HG02870 (cell line): ENCODE measurements around the gene MEF2D.

ENCODE experiments used
- ATAC-seq: cut with Tn5 transposase; IDR thresholded peaks from one replicate; pipeline ENCODE4 v1.9.1; 2021; ENCODE audit warnings: mild to moderate bottlenecking, moderate library complexity; ENCODE audit not compliant: unreplicated experiment

Gene MEF2D

DNA sequence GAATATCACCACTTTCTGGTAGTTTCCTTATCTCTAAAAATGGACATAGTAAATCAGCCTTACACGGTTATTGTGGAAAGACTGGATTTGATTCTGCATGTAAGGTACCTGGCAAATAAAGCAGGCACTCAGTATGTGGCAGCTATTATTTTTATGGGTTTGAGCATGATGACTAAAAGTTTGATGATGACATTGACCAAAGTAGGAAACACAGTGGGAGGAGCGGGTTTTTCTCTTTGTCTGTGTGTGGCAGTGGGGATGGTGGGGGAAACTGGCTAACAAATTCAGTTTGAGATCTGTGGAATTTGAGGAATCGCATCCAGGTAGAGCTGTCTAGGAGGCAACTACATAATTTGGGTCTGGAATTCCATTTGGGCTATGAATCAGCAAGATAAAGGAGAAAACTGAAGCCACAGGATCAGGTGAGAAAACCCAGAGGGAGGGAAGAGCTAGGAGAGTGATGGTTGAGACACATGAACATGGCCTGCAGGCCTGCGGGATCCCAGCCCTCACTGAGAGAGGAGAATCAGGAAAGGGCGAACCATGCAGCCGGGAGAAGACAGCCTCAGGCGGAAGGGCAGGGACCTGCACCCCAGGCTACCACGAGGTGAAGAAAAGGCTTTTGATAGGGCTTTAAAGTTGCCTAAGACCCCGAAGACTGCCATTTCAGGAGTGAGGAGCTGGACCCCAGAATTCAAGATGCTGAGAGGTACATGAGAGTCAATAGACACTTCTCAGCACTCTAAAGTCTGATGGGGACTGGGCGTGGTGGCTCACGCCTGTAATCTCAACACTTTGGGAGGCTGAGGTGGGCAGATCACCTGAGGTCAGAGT lies 52.2 kb downstream of the MEF2D start:
- no peak for ATAC-seq

DNA sequence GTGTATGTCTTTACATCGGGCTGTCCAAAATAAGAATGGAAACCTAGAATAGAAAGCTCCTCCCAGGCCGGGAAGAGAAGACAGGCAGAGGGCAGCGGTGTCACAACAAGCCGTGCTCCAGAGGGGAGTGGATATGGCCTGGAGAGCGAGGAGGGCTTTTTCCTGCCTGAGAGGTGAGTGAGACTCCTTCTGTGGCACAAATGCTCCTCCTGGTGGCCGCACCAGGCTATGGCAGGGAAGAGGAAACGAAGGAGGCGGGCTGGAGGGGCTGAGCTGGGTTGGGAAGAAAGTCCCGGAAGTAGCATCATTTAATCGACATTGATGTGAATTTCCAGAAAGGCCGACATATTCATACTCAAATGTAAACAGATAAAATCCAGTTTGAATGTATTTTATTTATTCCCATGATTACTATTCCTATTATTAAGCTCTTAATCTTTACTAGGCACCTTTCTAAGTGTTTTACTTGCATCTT lies 54.7 kb downstream of the MEF2D start:
- no peak for ATAC-seq

DNA sequence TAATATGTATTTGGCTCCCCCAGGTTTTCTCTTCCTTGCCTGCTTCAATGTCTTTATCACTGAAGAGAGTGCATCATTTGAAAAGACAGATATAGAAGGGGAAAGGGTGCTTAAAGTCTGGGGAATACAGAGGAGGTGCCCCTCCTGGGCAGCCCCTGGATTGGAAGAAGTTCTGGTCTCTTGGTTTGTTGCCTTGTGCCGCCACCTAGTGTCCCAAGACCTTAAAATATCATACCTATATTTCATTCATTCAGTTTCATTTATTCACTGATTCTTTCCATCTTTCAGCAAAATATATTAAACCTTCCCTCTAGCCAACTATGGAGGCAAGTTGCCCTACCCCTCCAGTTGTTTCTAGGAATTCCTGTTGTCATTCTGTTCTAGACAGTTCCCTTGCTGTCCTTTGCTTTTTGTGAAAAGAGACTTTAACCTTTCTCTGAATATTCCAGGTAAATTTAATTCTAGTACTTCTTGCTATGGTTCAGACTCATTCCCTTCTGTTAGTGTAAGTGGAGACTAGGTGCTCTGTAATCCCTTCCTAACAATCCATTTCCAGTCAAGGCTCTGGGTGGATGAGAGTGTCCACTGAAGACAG lies 56.1 kb downstream of the MEF2D start:
- ATAC-seq: no peak

DNA sequence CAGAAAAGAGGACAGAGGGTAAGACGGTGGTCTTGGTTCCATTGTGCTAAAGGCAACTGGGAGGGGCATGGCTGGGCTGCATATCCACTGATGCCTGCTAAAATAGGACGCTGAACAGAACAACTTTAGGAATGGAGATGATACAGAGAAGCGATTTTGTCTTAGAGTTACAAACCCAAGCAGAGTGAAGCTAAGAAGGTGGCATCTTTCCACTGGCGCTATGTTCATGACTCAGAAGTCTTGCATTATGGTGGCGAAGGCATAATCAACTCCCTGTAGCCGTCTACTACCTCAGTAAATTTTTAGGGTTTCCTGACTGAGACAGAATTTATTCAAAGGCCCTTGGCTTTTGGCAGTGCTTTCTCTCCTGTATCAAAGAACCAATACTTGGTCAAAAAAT lies 57.3 kb downstream of the MEF2D start:
- no peak for ATAC-seq

DNA sequence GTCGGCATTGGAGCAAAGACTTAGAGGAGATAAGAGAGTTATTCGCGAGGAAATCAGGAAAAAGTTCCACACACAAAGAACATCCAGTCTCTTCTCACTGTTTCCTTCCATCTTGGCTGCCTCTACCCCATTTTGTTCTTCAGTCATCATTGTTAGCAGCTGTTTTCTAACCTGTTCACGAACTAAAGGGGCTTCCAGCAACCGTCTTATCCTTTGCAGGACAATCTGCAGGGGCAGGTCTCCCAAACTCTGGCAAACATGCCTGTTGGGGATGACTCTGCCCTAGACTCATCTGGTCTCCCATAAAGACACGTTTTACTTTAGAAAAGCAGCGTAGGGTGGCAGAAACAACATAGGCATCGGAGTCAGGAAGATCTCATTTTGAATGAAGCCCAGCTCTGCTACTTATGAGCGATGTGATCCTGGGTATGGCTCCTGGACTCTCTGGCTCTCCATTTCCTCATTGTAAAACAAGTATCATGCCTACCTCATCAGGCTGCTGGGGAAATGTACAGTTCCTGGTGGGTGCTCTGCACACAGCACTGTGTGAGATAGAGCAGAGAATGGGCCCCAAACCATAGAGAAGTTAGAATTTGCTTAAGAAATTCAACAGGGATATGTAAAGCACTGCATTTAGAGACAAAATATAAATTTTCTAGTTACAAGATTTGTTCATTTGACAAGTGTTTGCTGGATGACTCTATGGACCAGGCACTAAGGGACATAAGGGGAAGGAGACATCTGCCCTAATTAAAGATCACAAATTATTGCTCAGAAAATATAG lies 59.7 kb downstream of the MEF2D start:
- ATAC-seq: no peak

DNA sequence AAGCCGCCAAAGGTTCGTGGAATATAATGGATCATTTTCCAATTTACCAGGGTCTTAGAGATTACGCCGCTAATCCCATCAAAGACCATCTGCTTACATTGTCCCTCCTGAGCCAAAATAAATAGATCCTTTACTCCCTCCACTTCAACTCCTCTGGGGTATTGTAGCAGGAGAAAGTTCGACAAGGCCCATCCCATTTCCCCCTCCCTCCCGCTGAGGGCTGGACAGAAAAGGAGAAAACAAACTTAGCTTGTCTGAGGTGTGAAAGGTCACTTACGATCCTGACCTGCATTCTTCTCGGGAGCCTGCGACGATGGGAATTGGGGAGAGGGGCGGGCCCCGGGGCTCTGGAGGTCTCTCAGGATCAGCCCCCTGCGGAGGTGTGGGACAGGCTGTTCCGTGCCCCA lies 60.8 kb downstream of the MEF2D start:
- no peak for ATAC-seq

DNA sequence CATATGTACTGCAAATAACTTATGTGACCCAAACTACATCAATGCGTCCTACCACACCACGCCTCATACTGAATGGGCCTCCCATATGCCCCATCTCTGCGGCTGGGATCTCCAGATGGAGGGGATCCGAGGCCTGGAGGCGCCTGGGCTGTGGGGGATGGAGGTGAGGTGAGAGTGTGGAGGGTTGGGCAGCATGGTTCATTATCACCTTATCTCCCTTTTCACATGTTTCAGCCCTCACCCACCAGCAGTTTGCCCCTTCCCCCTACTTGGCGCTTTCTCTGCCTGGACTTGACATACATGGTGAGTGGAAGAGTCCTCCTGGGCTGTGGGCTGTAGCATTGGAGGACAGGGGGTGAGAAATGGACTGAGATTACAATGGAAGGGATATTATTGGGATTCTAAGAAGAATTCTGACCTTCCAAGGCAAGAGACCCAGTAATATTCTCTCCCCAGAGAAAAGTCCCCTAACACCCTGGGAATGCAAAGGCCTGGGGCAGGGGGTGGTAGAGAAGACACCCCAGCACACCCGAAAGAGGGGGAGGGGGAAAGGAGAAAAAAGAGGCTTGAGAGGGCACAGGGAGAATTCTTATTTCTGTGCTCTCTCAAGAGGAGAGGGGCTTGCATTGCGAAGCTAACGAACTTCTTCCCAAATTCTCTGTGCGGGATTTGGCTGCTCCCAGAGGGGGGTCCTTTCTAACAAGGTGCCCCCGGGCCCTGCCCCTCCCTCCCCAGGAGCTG lies 61.4 kb downstream of the MEF2D start:
- no peak for ATAC-seq

DNA sequence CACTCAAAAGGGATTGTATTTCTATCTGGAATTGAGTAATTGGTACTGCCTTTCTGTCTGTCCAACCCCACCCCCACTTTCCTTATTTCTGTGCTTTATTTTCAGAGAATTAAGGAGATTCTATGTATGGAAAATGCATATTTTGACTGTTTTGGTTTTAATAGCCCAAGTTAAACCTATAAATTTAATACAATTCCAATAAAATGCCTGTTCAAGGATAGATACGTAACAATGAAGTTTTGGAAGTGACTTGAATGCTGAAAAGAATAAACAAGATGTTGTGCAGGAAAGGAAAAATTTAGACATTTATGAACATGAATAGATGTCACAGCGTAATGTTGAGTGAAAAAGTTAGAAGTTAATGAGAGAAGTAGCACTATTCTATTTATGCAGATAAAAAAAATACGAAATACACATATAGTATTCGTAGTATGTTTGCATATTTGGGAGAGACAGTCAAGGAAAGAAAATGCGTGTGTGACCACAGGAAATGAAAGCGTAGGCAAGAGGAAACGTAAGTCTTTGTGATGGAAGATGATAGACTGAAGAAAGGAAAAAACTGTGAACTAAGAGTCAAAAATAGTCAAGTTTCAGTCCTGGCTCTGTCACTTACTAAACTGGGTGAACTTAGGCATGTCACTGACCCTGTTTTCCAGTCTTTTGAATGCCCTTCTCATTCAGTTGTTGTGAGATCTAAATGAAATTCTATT lies 62.1 kb downstream of the MEF2D start:
- ATAC-seq: no peak

DNA sequence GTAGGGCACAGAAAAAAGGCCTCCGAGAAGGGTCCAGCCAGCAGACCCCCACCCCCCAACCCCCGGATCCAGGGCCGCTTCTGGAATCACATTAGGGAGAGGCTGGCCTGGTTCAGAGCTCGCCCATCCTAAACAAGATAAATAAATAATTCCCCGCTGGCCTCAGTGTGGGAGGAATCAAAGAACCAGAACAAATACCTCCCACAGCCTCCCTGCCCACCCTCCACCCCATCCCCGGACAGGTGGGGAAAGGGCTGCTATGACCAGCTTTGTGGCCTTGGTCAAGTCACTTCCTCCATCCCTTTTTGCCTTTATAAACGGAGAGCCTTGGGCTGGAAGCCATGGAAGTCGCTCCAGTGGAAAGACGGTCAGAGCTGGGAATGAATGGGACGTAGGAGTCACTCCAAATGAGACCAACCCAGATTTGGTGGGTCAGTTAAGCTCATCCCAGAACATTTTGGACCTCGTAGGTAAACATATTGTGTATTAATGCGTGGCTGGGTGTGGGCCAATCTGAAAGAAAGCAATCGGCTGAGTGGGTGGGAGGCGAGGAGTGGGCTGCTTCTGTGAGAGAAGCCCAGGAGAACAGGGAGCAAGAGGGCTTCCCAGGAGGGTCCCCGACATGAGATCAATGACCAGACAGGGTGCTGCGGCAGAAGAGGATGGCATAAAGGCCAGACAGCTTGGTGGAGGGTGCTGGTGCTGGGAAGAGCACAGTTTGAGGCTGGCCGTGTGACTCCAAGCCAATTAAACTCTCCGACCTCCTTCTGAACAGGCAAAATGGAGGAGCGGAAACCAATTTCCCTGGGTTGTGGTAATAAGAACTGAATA lies 63.3 kb downstream of the MEF2D start:
- ATAC-seq: no peak

DNA sequence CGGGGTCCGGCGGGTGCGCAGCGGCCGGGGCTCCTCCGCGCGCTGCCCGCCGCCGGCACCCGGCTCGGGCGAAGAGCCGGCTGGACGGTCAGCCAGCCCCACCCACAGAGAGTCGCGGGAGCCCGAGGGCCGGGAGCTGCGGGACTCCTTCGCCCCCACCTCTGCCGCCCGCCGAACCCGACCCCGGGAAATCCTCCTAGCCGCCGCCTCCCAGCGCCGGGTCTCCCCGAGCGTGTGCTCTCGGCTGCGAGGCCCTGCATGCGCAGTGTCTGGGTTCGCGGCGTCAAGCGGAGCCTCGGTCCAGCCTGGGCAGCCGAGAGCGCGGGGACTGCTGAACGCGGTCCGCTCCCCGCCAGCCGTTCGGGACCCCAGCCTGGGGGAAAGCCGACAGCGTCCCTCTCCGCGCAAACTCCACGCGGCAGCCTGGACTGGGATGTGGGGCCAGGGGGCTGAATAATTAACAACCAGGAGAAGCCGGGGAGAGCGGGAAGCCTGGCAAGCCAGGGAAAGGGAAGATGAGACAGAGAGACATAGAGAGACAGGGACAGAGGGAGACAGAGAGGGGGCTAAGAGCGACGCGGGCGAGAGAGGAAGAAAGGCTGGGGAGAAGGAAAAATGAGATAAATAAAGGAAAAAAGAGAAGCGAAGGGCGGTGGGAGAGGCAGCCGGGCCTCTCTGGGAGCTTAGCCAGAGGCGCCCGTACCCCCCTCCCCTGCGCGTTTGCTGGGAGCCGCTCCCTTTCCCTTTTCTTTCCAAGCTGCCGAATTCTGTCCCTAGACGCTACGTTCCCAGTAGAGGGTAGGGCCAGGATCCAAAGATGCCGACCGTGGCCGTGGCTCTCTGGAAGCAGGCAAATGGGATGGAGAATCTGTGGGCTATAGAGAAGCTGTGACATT lies 64.2 kb downstream of the MEF2D start:
- no peak for ATAC-seq

DNA sequence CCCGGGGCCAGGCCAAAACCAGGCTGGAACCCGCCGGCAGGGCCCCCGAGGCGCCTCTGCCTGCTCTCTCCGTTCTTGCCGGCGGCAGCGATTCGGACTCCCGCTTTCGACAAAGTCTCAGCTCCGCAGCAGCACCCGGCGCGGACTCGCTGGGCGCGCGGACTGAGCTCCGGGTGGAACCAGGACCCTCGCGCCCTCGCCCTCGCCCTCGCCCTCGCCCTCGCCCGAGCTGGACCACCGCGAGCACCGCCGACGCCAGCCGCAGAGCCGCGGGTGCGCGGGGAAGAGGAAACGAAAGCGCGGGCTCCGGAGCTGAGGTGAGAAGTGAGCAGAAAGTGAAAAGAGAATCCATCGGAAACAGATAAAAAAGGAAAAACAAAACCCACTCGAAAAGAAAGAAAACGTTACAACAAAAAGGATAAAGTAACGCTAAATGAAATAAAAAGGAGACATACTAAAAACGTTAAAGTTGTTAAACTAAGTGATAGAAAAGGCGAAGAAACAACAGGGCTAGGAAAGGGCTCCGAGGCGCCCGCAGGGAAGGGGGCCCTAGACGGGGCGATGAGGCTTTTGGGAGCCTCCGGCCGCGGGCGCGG lies 64.9 kb downstream of the MEF2D start:
- ATAC-seq: no peak

DNA sequence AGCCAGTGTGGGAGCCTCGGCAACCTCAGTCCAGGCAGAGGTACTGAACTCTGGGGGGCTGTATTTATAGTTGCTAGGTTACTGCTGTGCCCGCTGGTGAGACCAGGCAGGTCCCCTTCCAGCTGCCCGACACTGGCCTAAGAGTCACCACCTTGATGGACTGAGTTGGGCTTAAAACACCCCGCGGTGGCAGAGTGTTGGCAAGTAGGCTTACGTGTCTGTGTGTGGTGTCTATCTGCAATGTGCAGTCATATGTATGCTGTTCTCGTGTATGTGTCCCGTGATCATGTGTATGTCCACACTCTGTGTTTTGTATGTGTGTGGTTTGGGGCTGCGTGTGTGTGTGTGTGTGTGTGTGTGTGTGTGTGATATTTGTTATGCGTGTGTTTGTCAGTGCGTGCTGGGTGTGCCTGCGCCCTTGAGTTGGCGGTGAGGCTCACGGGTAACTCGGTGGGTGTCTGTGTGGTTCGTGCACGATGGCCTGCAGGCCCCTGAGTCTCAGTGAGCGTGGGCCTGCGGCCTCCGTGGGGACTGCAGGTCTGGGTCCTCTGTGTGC lies 65.5 kb downstream of the MEF2D start:
- ATAC-seq: no peak

DNA sequence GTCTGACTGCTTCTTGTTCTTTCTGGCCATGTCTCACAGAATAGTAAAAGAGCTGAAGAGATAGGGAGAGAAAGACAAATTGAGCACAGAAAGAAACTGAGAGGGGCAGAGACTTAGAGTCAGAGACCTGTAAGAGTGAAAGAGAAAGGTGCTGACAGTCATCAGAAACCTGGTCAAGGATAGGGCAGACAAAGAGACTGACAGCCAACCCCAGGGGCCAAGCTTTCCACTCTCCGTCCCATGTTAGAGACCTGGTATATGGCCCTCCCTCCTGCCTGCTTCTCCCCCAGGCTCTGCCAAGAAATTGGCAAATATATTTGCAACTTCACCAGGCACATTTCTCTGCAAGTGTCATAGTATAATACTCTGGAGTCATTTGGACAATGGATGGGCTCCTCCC lies 67.0 kb downstream of the MEF2D start:
- ATAC-seq: no peak

DNA sequence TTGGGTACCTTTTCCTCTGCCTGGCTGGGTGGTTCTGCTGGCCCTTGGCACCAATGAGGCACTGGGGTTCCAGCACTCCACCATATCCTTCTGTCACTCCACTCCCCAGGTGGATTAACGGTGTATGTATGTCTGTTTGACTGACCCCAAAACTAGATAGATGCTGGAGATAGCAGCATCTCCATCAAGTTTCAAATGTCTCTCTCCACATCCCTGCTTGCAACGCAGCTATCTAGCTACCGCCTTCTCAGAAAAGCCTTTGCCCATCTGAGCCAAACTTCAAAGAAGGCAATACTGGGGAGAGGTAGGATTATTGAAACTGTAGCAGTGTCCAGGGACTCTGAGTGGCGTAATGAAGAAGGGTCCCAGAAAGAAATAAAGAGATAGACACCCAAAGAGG lies 67.5 kb downstream of the MEF2D start:
- ATAC-seq: no peak

DNA sequence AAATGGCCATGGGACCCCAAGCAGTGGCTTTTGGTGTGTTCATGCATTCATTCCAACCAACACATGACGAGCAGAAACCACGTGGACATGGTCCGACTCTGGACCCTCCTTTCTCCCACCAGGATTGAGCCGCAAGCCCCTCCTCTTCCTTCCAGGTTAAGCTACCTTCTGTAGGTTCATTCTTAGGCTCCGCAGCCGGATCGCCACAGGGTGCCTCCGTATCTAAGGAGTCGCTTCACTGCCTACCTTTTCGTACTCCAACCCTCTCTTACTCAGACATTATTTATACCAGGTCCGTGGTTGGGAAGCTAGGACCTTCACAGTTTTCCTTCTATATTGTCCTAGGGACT lies 67.9 kb downstream of the MEF2D start:
- no peak for ATAC-seq

DNA sequence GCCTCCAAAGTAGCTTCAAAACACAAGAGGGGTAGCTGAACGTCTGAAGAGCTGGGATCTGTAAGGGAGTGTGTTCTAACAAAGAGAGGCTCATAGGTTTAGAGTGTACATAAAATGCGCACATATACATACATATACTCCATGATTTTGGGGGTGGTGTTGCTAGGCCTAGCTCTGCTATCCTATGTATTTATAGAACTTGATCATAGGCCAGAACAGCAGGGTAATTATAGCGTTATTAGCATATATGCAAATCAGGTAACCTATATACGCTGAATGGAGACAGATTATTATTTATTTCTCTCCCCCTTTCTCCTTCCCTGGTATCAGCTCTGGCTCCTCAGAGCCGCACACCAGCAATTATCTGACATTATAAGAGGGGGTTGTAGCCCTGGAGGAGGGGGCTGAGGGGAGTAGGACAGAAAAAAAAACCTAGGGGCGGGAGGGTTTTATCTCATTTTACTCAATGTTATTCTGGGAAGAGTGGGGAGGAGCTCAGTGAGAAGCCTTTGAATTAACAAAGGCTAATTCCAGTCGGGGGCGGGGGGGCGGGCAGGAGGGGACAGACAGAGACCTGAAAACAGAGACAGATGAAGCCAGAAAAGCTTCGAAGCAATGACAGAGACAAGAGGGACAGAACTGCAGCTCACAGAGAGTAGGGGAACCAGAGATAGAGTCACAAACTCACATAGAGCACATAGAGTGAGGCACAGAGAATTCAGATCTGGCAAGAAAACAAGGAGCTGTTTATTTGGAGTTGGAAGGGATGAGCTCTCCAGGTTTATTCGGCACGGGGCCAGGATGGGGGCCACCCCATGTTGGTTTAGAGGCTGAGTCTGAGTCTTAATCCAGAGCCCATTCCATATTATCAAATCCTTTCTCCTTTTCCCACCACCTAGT lies 68.6 kb downstream of the MEF2D start:
- ATAC-seq: no peak

DNA sequence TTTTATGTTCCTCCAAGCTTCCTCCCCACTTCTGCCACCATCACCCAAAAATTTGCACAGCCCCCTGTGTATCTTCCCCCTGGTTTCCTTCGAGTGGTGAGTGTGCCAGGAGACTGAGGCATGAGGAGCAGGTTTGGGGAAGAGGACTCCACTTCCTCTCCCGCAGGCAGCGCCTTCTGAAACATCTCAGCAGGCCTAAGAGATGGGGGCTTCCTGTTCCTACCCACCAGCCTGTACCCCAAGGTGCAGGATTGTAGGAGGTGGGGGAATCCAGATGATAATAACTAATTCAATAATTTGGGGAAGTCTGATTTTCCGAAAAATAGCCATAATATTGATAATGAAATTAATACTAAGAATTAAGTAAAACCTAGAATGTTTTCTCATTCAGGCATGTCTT lies 69.2 kb downstream of the MEF2D start:
- no peak for ATAC-seq
